IMR-90 (cell line): ENCODE data around the gene SPPL3. TPM values are rescaled to one million over a fixed set of nuclear protein-coding genes. Genes with fewer than 3 reads are reported as not detected.

Experiments
- ATAC-seq: fragments of 200-7000 bp; cut with Tn5 transposase; 2 replicates; pipeline ENCODE4 v1.9.1; 2020; ENCODE audit warnings: low read depth, mild to moderate bottlenecking, moderate library complexity
- BruUV-seq: library from RNA; stranded (reverse); fragments of 400-500 nt; replicated peaks from 2 replicates; lab custom pipeline; 2021; lab: Mats Ljungman, UMichigan
- CTCF ChIA-PET: fragments of 300-600 bp; formaldehyde crosslinking; extraction: SDS; loops from one replicate; lab custom pipeline; 2021; ENCODE audit warnings: antibody characterized with exemption; lab: Yijun Ruan, JAX
- POLR2A ChIA-PET: fragments of 300-600 bp; sonication (Branson Sonifier 250); formaldehyde crosslinking; loops from one replicate; lab custom pipeline; 2022; ENCODE audit warnings: antibody characterized with exemption; ENCODE audit not compliant: unreplicated experiment; lab: Charles Lee
- DNase-seq: peaks from one replicate; pipeline ENCODE4 v3.0.0; 2013
- H2AFZ ChIP-seq: replicated peaks from 2 replicates; pipeline ENCODE3; 2013; ENCODE audit warnings: low read length, mild to moderate bottlenecking; ENCODE audit not compliant: poor library complexity
- H2AK5ac ChIP-seq: 2 replicates; pipeline ENCODE4 v1.6.1; 2013; ENCODE audit warnings: low read depth, low read length, inconsistent platforms
- H2AK9ac ChIP-seq: replicated peaks from 2 replicates; pipeline ENCODE3; 2013; ENCODE audit warnings: mild to moderate bottlenecking, low read depth, low read length, moderate library complexity; ENCODE audit not compliant: poor library complexity
- H2BK120ac ChIP-seq: 2 replicates; pipeline ENCODE4 v1.6.1; 2013; ENCODE audit warnings: low read depth, low read length, inconsistent platforms
- H2BK15ac ChIP-seq: 3 replicates; pipeline ENCODE4 v1.6.1; 2013; ENCODE audit warnings: low read depth, low read length, inconsistent platforms
- H2BK20ac ChIP-seq: 2 replicates; pipeline ENCODE4 v1.6.1; 2013; ENCODE audit warnings: low read depth, mild to moderate bottlenecking, inconsistent platforms, low read length, moderate library complexity
- H2BK5ac ChIP-seq: 2 replicates; pipeline ENCODE4 v1.6.1; 2013; ENCODE audit warnings: mild to moderate bottlenecking, low read depth, low read length, inconsistent platforms; ENCODE audit not compliant: poor library complexity, severe bottlenecking
- H3K14ac ChIP-seq: replicated peaks from 2 replicates; pipeline ENCODE4 v1.6.1; 2013; ENCODE audit warnings: low read depth, low read length, inconsistent platforms
- H3K18ac ChIP-seq: 2 replicates; pipeline ENCODE4 v1.6.1; 2013; ENCODE audit warnings: low read depth, low read length, control low read depth
- H3K23ac ChIP-seq: 2 replicates; pipeline ENCODE4 v1.6.1; 2013; ENCODE audit warnings: low read depth, low read length, inconsistent platforms
- H3K27ac ChIP-seq: 2 replicates; pipeline ENCODE4 v1.5.1; 2013; ENCODE audit warnings: mild to moderate bottlenecking, control low read depth, low read length; ENCODE audit not compliant: insufficient read depth
- H3K27me3 ChIP-seq: 2 replicates; pipeline ENCODE4 v1.6.1; 2013; ENCODE audit warnings: low read length; ENCODE audit not compliant: control insufficient read depth, insufficient read depth
- H3K36me3 ChIP-seq: 2 replicates; pipeline ENCODE4 v1.6.1; 2013; ENCODE audit warnings: low read length, mixed read lengths; ENCODE audit not compliant: control insufficient read depth, insufficient read depth
- H3K4ac ChIP-seq: 2 replicates; pipeline ENCODE4 v1.6.1; 2013; ENCODE audit warnings: low read depth, low read length, inconsistent platforms
- H3K4me1 ChIP-seq: 2 replicates; pipeline ENCODE4 v1.6.1; 2013; ENCODE audit warnings: low read length, mixed read lengths; ENCODE audit not compliant: control insufficient read depth, insufficient read depth
- H3K4me2 ChIP-seq: 2 replicates; pipeline ENCODE4 v1.6.1; 2013; ENCODE audit warnings: low read depth, mild to moderate bottlenecking, control low read depth, low read length, moderate library complexity
- H3K4me3 ChIP-seq: 2 replicates; pipeline ENCODE4 v1.5.1; 2013; ENCODE audit warnings: low read depth, mild to moderate bottlenecking, control low read depth, low read length, moderate library complexity; ENCODE audit not compliant: insufficient read depth
- H3K56ac ChIP-seq: 2 replicates; pipeline ENCODE4 v1.6.1; 2013; ENCODE audit warnings: low read length, inconsistent platforms; ENCODE audit not compliant: insufficient read depth; ENCODE audit errors: extremely low read depth
- H3K79me1 ChIP-seq, 2 experiments: 2 replicates each; pipeline ENCODE4 v1.6.1; 2013; ENCODE audit warnings: low read length in 2 of 2, inconsistent platforms in 1 of 2, low read depth in 1 of 2
- H3K9ac ChIP-seq: 2 replicates; pipeline ENCODE4 v1.6.1; 2013; ENCODE audit warnings: low read depth, low read length, control low read depth
- H3K9me1 ChIP-seq: 2 replicates; pipeline ENCODE4 v1.6.1; 2013; ENCODE audit warnings: low read length, inconsistent platforms; ENCODE audit not compliant: insufficient read depth
- H3K9me3 ChIP-seq: 2 replicates; pipeline ENCODE4 v1.6.1; 2013; ENCODE audit warnings: low read length; ENCODE audit not compliant: control insufficient read depth, insufficient read depth
- H4K20me1 ChIP-seq: 2 replicates; pipeline ENCODE4 v1.6.1; 2013; ENCODE audit warnings: low read length, inconsistent platforms; ENCODE audit not compliant: insufficient read depth
- H4K5ac ChIP-seq: 2 replicates; pipeline ENCODE4 v1.6.1; 2013; ENCODE audit warnings: mild to moderate bottlenecking, low read depth, low read length, control low read depth
- H4K8ac ChIP-seq, 2 experiments: 2 replicates each; pipeline ENCODE4 v1.6.1; 2013; ENCODE audit warnings: low read depth in 2 of 2, low read length in 2 of 2, control low read depth in 1 of 2, inconsistent platforms in 1 of 2
- H4K91ac ChIP-seq: 2 replicates; pipeline ENCODE4 v1.6.1; 2013; ENCODE audit warnings: low read depth, low read length, inconsistent platforms; ENCODE audit not compliant: insufficient read depth
- CTCF ChIP-seq: conservative IDR thresholded peaks from 2 replicates; pipeline ENCODE4 v1.5.1; 2012; ENCODE audit warnings: mild to moderate bottlenecking, low read depth, low read length, improper control_type of control experiment
- MAFK ChIP-seq: IDR thresholded peaks from 2 replicates; pipeline ENCODE4 v1.6.1; 2012; ENCODE audit warnings: low read depth, low read length, improper control_type of control experiment
- MAZ ChIP-seq: IDR thresholded peaks from 2 replicates; pipeline ENCODE4 v1.6.1; 2012; ENCODE audit warnings: low read depth, mild to moderate bottlenecking, low read length, improper control_type of control experiment, moderate library complexity, borderline replicate concordance
- NFE2L2 ChIP-seq: fragments of 150-350 bp; IDR thresholded peaks from 2 replicates; pipeline ENCODE4 v1.6.1; 2016; ENCODE audit warnings: low read depth, mild to moderate bottlenecking, low read length
- SMC3 ChIP-seq: fragments of 150-350 bp; IDR thresholded peaks from 2 replicates; pipeline ENCODE4 v1.6.1; 2016; ENCODE audit warnings: low read depth, mild to moderate bottlenecking, antibody characterized with exemption, low read length, moderate library complexity
- dilution Hi-C: fragments of 300-500 bp; cut with HindIII; formaldehyde crosslinking; loops from one replicate; pipeline ENCODE4 v1.14.3; 2018; ENCODE audit warnings: low sequenced_read_pairs; ENCODE audit not compliant: unreplicated experiment
- in situ Hi-C: fragments of 300-500 bp; cut with MboI; formaldehyde crosslinking; loops from 3 replicates; pipeline ENCODE4 v1.14.3; 2019; ENCODE audit warnings: low sequenced_read_pairs, inconsistent platforms, mixed read lengths
- intact Hi-C: fragments of 100-400 bp; cut with micrococcal nuclease; formaldehyde crosslinking; loops from 2 replicates; pipeline ENCODE4 v1.10.0; 2022
- polyA plus RNA-seq, 3 experiments: library from polyadenylated mRNA; depleted of rRNA; stranded (reverse); fragments of >200 nt; gene quantifications; 2 replicates each; pipeline ENCODE4 v1.2.3, GENCODE V29; 2012; ENCODE audit warnings: low replicate concordance in 1 of 3
- total RNA-seq: library from RNA; depleted of rRNA; stranded (reverse); fragments of >200 nt; gene quantifications from 2 replicates; pipeline ENCODE4 v1.2.3, GENCODE V29; 2012

The SPPL3 gene
- total and polyA plus RNA-seq, 2 of the 4 experiments (the other 2 are of a cell fraction) = 1.6 to 18.0 TPM

DNA sequence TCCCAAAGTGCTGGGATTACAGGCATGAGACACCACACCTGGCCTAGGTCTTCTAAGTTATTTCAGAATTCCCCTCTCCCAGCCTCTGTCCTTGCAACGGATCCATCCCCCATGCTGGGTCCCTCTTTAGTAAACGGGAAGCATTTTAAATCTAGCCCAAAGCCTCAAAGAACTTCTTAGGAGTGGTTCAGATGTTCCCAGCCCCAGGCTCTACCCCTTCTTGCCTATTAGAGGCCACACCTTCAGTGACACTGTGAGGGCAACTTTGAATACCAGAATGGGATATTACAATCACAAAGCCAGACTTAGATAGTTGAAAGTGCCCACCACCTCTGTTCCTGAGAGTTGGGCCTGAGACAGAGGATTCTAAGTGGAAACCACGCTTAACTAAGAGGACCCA is 18.1 kb upstream of the SPPL3 start (continued):
- no peak for TF ChIP-seq MAFK

GRCh38 chr12:120921637-120922036 is 17.5 kb upstream of the SPPL3 start:
- no peak overlapping the region for H2BK120ac ChIP-seq
- H3K4me3 ChIP-seq = no peak overlapping the region
- H3K27ac ChIP-seq = no peak overlapping the region
- H2AK9ac ChIP-seq = no peak overlapping the region
- in situ Hi-C loops = no loop called here
- H3K18ac ChIP-seq = no peak overlapping the region
- no peak overlapping the region for H3K56ac ChIP-seq
- no peak overlapping the region for H4K5ac ChIP-seq
- H3K9me3 ChIP-seq = peaks cover 8% of the 10 kb centered on the region
- POLR2A ChIA-PET = no interaction called here
- no peaks in the 10 kb centered on the region for H3K9me1 ChIP-seq
- no peak overlapping the region for H3K4me2 ChIP-seq
- dilution Hi-C loops = no loop called here
- no peak overlapping the region for H3K9ac ChIP-seq
- H3K4ac ChIP-seq = no peak overlapping the region
- no peaks in the 10 kb centered on the region for H4K20me1 ChIP-seq
- H3K23ac ChIP-seq = no peak overlapping the region
- H2BK5ac ChIP-seq = no peak overlapping the region
- no peaks in the 10 kb centered on the region for H3K36me3 ChIP-seq
- DNase-seq (no peak), ATAC-seq (no peak)
- no peaks in the 10 kb centered on the region for H3K4me1 ChIP-seq
- no TSS peak for BruUV-seq
- no peak for TF ChIP-seq SMC3
- no peak for TF ChIP-seq NFE2L2
- no peak for TF ChIP-seq CTCF
- TF ChIP-seq MAFK = no peak
- no peak for TF ChIP-seq MAZ
- intact Hi-C loops = no loop called here
- no peak overlapping the region for H2AFZ ChIP-seq
- H2BK20ac ChIP-seq = no peak overlapping the region
- H3K14ac ChIP-seq = no peak overlapping the region
- CTCF ChIA-PET = no interaction called here
- H3K27me3 ChIP-seq = no peaks in the 10 kb centered on the region; the same call in 1 of the 2 replicates
- H3K79me1 ChIP-seq = no peaks in the 10 kb centered on the region
- no peak overlapping the region for H2BK15ac ChIP-seq
- no peak overlapping the region for H4K8ac ChIP-seq
- H4K91ac ChIP-seq = no peak overlapping the region
- no peak overlapping the region for H2AK5ac ChIP-seq
